Breast epithelium (tissue), 4 donors: ENCODE results near the gene SERGEF. TPM values are rescaled to one million over a fixed set of nuclear protein-coding genes. Genes with fewer than 3 reads are reported as not detected.

Experiments used
- DNase-seq, 2 donors: peaks; one replicate each; pipeline ENCODE4 v3.0.0-alpha.2; 2019; ENCODE audit warnings: low spot score in 2 of 2
- H3K27ac ChIP-seq, 2 donors: fragments of 200-600 bp; sonication (generic) in 1 of 2; one replicate each; pipeline ENCODE4 v1.5.1; 2016 to 2019; ENCODE audit warnings: mild to moderate bottlenecking in 1 of 2
- H3K27me3 ChIP-seq, 2 donors: fragments of 200-600 bp; sonication (generic) in 1 of 2; one replicate each; pipeline versions ENCODE4 v1.5.1 to v1.6.0; 2017 to 2019; ENCODE audit warnings: control low read depth in 1 of 2, mild to moderate bottlenecking in 1 of 2
- H3K36me3 ChIP-seq: fragments of 200-600 bp; one replicate; pipeline ENCODE4 v1.5.1; 2019
- H3K4me1 ChIP-seq, 2 donors: fragments of 200-600 bp; sonication (generic); one replicate each; pipeline ENCODE4 v1.5.1; 2016 to 2019; ENCODE audit warnings: control low read depth in 1 of 2
- H3K4me3 ChIP-seq, 3 donors: fragments of 200-600 bp; sonication (generic); 1 replicate in 2 of 3; 2 replicates in 1 of 3; pipeline ENCODE4 v1.5.1; 2016 to 2019; ENCODE audit warnings: mild to moderate bottlenecking in 3 of 3, moderate library complexity in 2 of 3
- H3K9me3 ChIP-seq, 2 donors: fragments of 200-600 bp; sonication (generic) in 1 of 2; one replicate each; pipeline ENCODE4 v1.5.1; 2016 to 2019; ENCODE audit warnings: control low read depth in 1 of 2
- CTCF ChIP-seq, 3 donors: fragments of 450-650 bp; IDR thresholded peaks; one replicate each; pipeline ENCODE4 v1.5.1; 2016 to 2017; ENCODE audit warnings: antibody characterized with exemption in 3 of 3, mild to moderate bottlenecking in 3 of 3, moderate library complexity in 3 of 3
- POLR2A ChIP-seq: fragments of 450-650 bp; IDR thresholded peaks from one replicate; pipeline ENCODE4 v1.6.1; 2016; ENCODE audit warnings: antibody characterized with exemption, mild to moderate bottlenecking, moderate library complexity
- POLR2AphosphoS5 ChIP-seq, 3 donors: sonication (generic); formaldehyde crosslinking; IDR thresholded peaks; one replicate each; pipeline ENCODE4 v1.6.1; 2017; ENCODE audit warnings: antibody characterized with exemption in 3 of 3
- intact Hi-C: fragments of 100-400 bp; cut with DNase I; formaldehyde crosslinking; loops from one replicate; pipeline ENCODE4 v1.15.1; 2023; ENCODE audit warnings: low total_unique reads
- total RNA-seq, 3 donors: library from RNA; depleted of rRNA; stranded (reverse); fragments of >200 nt; gene quantifications; one replicate each; pipeline ENCODE4 v1.1.0, GENCODE V29; 2016

The SERGEF gene
- total RNA-seq, 3 donors from 2014 or later: 31.8 to 47.5 (median 41.9) TPM

- no peaks in the 10 kb centered on the region for H3K27me3 ChIP-seq
- H3K4me3 ChIP-seq: no peak overlapping the region
- H3K9me3 ChIP-seq: no peaks in the 10 kb centered on the region
- no peak for TF ChIP-seq CTCF (IDR thresholded peaks at IDR 0.05)
- no peak for TF ChIP-seq POLR2AphosphoS5 (IDR thresholded peaks at IDR 0.05)
- TF ChIP-seq POLR2A: no peak
- DNase-seq: no peak
- intact Hi-C loops: no loop called here
- H3K27ac ChIP-seq: no peak overlapping the region
- H3K4me1 ChIP-seq: no peaks in the 10 kb centered on the region
- no peaks in the 10 kb centered on the region for H3K36me3 ChIP-seq
Observed at GRCh38 chr11:17967661-17968060, 45.2 kb downstream of the SERGEF start.

DNA sequence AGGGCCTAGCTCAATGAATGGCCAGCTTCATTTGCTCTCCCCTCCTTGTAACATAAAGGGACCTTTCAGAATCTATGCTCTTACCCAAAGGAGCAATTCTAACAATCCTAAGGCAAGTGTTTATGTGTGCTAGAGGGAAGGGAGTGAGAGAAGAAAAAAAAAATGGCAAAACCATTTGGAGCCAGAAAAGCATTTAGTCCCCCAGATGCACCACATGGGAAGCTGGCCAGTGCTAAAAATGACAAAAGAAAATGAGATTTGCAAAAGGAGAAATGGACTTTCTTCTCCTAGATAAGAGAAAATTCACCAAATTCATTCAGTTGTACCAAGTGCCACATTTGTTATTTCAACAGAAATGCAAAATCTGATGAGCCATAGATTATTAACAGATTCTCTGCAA is 52.8 kb downstream of the SERGEF start:
- intact Hi-C loops: no loop called here
- no peak for DNase-seq
- Histone ChIP-seq H3K4me1 (no peaks in the 10 kb centered on the region), H3K27ac (no peak overlapping the region), H3K9me3 (no peaks in the 10 kb centered on the region), H3K4me3 (no peak overlapping the region), H3K27me3 (no peaks in the 10 kb centered on the region), H3K36me3 (no peaks in the 10 kb centered on the region)
- no peak for TF ChIP-seq POLR2A
- no peak for TF ChIP-seq CTCF (IDR thresholded peaks at IDR 0.05)
- TF ChIP-seq POLR2AphosphoS5 (IDR thresholded peaks at IDR 0.05): no peak

DNA sequence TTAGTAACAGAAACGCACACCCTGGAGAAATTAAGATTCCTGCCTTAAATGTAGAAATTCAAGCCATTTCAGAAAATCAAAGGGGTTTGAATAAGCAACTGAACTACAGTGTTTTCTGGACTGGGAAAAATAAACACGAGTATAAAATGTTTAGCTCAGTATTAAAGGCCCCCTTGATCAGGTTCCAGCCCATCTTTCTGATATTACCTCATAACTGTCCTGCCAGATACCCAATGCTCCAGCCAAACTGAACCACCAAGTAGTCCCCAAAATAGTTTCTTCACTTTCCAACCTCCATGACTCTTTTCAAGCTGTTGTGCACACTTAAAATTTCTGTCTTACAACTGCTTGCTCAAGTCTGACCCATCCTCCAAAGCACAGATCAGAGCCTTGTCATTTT is 54.4 kb downstream of the SERGEF start:
- H3K27me3 ChIP-seq: no peaks in the 10 kb centered on the region

DNA sequence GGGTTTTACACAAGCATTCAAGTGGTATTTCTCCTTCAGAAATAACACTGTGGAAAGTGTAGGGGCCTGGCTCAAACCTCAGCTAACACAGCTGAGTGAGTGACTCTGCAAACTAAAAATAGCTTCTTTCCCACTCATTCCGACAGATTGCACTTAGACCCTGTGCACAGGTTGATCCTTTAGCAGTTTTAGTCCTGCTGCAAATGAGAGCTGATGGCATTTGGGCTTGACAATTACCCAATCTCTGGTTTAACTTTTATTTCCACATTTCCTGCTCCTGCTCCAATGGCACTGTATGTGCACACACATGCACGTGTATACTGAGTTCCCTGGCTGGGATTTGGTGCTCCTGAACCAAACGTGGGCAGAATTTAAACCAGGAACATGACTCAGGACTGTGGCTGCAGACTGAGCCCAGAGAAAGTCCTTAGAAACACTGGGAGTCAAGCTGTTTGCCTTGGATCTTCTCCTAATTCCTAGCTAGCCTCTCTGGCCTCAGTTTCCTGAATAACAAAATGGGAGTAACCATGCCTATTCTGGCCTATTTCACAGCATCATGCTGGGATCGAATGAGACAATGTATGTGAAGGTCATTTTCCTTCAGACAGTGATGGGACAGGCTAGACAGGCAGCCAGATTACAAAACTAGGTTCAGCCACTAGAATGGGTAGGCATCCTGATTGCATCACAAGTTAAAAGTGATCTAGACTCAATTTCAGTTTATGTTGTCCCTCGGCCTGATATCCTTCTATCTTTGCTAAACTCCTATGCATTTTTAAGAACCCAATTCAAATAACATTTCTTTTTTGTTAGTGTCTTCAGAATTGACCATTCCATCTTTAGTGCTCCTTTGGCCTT is 58.2 kb downstream of the SERGEF start:
- H3K4me3 ChIP-seq: no peak overlapping the region

More for the DNA sequence above, 54.4 kb downstream of the SERGEF start:
- intact Hi-C loops: no loop called here
- Histone ChIP-seq H3K27ac (no peak overlapping the region), H3K4me3 (no peak overlapping the region), H3K36me3 (no peaks in the 10 kb centered on the region), H3K9me3 (no peaks in the 10 kb centered on the region), H3K4me1 (no peaks in the 10 kb centered on the region)
- TF ChIP-seq POLR2A (no peak), CTCF (IDR thresholded peaks at IDR 0.05) (no peak), POLR2AphosphoS5 (IDR thresholded peaks at IDR 0.05) (no peak)
- no peak for DNase-seq

More for the DNA sequence above, 58.2 kb downstream of the SERGEF start:
- no peak for DNase-seq
- no peaks in the 10 kb centered on the region for H3K27me3 ChIP-seq
- no peak for TF ChIP-seq POLR2AphosphoS5 (IDR thresholded peaks at IDR 0.05)
- no peak for TF ChIP-seq CTCF (IDR thresholded peaks at IDR 0.05)
- no peak for TF ChIP-seq POLR2A
- H3K36me3 ChIP-seq: no peaks in the 10 kb centered on the region
- intact Hi-C loops: no loop called here
- no peaks in the 10 kb centered on the region for H3K4me1 ChIP-seq
- no peaks in the 10 kb centered on the region for H3K9me3 ChIP-seq
- H3K27ac ChIP-seq: no peak overlapping the region
